ENCODE data around the gene NKAIN2. TPM values are rescaled to one million over a fixed set of nuclear protein-coding genes. Genes with fewer than 3 reads are reported as not detected.

NKAIN2 gene
- 0.59 TPM for total RNA-seq

GRCh38 chr6:123803504-123804013 is at the start of gene NKAIN2:
TSS of gene NKAIN2 (plus strand) at chr6:123803865.
- DNase-seq: no peak

GRCh38 chr6:123759472-123759871 is 44.2 kb upstream of the NKAIN2 start:
- no peak for DNase-seq

- DNase-seq: no peak
Observed at GRCh38 chr6:123763904-123764303, 39.8 kb upstream of the NKAIN2 start.

DNA sequence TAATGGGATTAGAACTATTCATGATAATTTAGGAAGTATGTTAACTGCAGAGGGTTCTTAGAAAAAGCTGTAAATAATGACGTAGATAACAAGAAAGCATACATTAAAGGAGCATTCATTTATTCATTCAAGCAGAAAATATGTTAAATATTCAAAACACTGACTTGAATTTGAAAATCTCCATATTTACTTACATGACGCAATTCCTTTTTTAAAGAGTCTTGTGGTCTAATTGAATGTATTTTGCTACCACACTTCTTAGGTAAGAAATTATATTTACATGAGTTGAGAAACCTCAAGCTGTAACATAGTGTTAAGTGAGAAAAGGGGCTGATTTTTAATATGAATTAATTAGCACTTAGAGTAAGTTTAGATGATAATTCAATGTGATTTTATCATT is 38.9 kb upstream of the NKAIN2 start:
- DNase-seq: no peak

DNA sequence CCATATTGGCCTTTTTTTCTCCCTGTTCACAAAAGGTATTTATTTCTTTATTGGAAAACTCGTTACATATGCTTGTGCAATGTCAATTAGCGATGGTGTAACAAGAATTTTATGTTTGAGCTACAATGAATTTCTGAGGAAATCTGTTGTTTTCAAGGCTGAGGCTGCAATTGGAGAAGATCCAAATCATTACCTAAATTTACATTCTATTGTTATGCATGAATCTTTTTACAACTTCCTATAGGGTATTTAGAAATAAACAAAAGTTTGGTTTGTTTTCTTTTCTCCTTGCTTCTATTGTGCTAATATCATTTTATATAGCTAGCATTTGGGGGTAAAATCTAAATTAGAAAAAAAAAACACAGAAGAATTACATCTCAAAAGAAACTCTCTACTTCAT is 34.7 kb upstream of the NKAIN2 start:
- no peak for DNase-seq

- no peak for DNase-seq
Observed at GRCh38 chr6:123769431-123769830, 34.2 kb upstream of the NKAIN2 start.

- no peak for DNase-seq
Observed at GRCh38 chr6:123770247-123770949, 33.3 kb upstream of the NKAIN2 start.

DNA sequence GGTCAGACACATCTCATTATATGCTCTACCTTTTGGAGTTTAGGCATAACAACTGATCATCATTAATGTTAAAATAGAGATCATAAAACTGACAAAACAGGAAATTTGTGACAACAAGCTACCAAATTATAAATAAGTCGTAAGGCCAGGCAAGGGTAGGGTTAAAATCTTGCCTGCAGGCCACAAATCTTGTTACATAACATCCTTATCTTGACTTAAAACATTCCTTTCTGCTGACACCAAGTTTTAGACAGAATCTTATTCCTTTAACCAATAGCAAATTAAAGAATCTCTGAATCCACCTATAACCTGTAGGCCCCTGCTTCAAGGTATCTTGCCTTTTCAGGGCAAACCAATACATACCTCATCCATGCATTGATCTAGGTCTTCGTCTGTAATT is 32.5 kb upstream of the NKAIN2 start:
- no peak for DNase-seq

GRCh38 chr6:123777563-123777962 is 26.1 kb upstream of the NKAIN2 start:
- DNase-seq: no peak

- peak; percentile 22 for DNase-seq
Observed at GRCh38 chr6:123780021-123780420, 23.6 kb upstream of the NKAIN2 start.

DNA sequence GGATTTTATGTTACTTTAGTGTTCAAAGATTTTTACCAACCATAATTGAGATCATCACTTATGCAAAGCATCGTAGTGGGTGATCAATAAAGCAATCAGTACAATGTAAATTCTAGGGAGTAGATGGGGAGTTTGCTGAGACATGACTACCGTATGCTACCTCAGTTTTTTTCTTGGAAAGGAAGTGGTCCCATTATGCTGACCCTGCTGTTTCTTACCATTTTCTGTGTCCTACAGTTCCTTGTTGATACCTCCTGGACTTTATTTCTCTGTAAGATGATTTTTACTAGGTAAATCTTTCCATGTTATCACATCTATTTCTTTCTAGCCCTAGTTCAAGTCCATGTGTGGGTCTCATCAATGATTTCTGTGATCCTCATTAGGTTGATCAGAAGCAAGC is 19.3 kb upstream of the NKAIN2 start:
- DNase-seq: no peak

DNA sequence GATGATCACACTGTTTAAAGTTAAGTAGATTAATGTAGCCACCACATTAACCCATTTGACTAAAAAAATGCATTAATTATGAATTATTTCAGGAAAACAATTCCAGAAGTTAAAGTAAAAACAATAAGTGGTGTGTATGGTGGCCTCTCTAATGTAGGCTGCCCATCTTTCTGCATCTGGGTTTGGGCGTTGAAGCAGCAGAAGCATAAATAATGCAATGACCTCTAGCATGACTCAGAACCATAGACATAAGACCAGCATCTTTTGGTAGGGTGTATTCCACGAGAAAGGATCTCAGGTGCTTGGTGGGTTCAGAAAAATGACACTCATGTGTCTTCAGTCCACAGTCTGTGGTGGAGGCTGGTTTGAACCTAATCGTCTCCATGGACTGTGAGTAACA is 18.6 kb upstream of the NKAIN2 start:
- DNase-seq: no peak

DNA sequence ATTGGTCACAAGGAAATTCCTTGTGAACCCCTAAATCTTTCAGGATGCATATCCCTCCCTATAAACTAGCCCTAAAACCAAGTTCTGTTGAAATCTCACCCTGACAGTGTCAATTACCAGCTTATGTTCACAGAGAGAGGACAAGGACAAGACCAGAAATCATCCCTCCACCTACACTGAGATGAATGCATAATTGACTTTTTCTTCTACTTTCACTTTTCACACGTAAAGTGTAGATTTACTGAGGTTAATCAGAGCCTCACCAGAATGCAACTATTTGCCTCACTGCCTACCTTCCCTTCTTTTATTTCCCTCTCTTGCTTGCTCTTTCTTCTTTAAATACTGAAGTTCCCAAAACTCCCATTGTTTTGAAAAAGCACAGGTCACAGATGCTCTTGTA is 15.3 kb upstream of the NKAIN2 start:
- DNase-seq: no peak

DNA sequence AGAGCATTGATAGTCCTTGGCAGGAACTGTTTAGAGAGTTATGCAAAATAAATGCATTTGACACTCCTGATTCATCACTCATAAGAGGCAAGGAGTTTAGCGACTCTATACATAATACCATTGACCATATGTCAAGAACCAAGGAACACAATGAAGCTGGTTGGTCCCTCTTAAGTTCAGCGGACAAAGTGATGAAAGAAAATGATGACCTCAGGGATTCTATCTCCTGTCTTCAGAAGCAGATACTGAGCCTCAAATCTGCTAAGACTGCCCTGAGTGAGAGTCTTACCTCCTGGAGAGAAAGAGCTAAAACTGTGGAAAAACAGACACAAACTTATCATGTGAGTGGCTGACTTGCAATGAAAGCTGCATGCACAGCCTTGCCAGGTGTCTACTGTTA is 9.5 kb upstream of the NKAIN2 start:
- DNase-seq: no peak

DNA sequence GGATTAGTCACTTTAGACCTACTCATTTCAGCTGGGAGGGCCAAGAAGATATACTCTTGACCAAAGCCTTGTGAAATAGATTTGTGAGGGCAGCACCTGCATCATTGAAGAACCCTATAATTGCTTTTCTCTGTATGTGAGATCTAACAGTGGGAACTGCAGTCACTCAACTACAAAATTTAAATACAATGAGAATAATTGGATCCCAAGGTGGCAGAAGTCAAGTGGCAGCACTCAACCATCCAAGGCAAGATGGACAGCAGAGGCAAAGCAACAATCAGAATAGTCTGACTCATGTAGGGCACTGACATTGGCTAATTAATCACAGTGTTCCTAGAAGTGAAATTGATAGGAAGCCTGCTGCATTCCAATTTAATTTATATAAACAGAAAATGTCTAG is 8.9 kb upstream of the NKAIN2 start:
- DNase-seq: no peak

- no peak for DNase-seq
Observed at GRCh38 chr6:123801067-123801466, 2.6 kb upstream of the NKAIN2 start.

DNA sequence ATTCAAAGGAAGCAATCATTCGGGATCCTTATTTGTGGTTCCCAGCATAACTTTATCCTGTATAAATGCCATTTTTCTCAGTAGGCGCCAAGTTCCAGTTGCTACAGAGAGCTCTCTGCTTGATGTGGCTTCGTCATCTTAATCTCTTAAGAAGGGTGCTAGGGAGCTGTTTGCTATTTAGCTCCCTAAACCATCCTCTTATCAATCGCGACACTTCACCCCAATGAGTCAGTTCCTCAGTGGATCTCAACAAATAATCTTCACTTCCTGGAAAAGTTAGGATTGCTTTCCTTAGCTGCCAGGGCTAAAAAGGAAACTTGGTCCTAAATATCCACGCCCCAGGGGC is 1.3 kb upstream of the NKAIN2 start:
- no peak for DNase-seq

GRCh38 chr6:123802697-123803503 is 765 bp upstream of the NKAIN2 start:
- DNase-seq: peak; percentile 40

- no peak for DNase-seq
Observed at GRCh38 chr6:123804014-123804786, 535 bp downstream of the NKAIN2 start.

GRCh38 chr6:123804787-123805540 is 1.3 kb downstream of the NKAIN2 start:
- DNase-seq: no peak

DNA sequence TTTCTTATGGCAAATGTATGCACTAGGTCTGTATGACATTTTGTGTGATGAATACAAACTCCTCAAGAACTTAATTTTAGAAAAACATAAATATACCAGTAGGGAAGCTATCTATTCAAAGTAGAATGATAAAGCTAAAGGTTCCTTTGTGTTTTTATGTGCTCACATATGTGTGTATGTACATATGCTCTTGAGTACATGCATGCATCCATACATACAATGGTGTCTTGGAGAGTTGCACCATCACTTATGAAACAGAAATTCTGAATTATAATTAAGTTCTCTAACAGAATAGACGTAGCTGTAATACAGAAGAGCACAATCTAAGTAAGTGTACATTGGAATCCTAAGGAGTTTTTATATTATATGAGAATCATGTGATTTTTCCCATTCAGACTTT is 2.3 kb downstream of the NKAIN2 start:
- no peak for DNase-seq

GRCh38 chr6:123806561-123806960 is 2.9 kb downstream of the NKAIN2 start:
- DNase-seq: no peak

Measured in skin of body (tissue), 2 donors.